HG02798 (cell line): ENCODE results near the gene INPPL1.
"Not testable (repeated sequence)": the region's sequence is repeated elsewhere in the genome, so short reads cannot be mapped to it uniquely, and the experiment has no call there.

Source experiments
- ATAC-seq: cut with Tn5 transposase; IDR thresholded peaks from one replicate; pipeline ENCODE4 v1.9.1; 2021; ENCODE audit warnings: mild to moderate bottlenecking; ENCODE audit not compliant: unreplicated experiment, poor library complexity

INPPL1 gene, protein sequence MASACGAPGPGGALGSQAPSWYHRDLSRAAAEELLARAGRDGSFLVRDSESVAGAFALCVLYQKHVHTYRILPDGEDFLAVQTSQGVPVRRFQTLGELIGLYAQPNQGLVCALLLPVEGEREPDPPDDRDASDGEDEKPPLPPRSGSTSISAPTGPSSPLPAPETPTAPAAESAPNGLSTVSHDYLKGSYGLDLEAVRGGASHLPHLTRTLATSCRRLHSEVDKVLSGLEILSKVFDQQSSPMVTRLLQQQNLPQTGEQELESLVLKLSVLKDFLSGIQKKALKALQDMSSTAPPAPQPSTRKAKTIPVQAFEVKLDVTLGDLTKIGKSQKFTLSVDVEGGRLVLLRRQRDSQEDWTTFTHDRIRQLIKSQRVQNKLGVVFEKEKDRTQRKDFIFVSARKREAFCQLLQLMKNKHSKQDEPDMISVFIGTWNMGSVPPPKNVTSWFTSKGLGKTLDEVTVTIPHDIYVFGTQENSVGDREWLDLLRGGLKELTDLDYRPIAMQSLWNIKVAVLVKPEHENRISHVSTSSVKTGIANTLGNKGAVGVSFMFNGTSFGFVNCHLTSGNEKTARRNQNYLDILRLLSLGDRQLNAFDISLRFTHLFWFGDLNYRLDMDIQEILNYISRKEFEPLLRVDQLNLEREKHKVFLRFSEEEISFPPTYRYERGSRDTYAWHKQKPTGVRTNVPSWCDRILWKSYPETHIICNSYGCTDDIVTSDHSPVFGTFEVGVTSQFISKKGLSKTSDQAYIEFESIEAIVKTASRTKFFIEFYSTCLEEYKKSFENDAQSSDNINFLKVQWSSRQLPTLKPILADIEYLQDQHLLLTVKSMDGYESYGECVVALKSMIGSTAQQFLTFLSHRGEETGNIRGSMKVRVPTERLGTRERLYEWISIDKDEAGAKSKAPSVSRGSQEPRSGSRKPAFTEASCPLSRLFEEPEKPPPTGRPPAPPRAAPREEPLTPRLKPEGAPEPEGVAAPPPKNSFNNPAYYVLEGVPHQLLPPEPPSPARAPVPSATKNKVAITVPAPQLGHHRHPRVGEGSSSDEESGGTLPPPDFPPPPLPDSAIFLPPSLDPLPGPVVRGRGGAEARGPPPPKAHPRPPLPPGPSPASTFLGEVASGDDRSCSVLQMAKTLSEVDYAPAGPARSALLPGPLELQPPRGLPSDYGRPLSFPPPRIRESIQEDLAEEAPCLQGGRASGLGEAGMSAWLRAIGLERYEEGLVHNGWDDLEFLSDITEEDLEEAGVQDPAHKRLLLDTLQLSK

DNA sequence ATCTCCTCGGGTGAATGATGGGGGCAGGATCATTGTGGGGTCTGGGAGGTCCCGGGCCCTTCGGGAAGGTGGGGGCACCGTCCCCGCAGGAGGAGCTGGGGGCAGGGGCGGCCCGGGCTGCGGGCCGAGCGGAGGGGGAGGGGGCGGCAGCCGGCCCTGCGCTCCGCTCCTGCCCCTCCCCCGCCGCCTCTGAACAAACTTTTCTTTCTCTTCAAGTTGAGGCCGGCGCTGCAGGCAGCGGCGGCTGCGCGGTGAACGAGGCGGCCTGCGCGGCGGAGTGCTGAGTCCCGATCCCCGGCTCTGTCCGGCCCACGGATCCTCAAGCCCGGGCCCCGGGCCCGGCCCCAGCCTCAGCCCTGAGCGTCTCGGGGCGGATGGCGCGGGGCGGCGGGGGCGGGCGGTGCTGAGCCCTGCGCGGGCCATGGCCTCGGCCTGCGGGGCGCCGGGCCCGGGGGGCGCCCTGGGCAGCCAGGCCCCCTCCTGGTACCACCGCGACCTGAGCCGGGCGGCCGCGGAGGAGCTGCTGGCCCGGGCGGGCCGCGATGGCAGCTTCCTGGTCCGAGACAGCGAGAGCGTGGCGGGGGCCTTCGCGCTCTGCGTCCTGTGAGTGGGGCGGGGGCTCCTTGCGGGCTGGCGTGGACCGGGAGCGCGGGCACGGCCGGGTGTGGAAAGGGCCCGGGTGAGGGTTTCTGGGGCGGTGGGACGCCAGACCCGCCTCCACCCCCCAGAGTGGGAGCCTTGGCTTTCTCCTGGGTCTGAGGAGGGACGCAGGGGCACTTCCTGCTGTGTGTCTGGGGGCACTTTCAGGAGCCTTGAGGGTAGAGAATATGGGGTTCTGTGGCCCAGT, at the start of gene INPPL1:
Gene INPPL1, plus strand, starts transcription at position 204 of the 847 bp plus-strand sequence. Its CDS starts 218 bp downstream, at position 422.
- no peak for ATAC-seq

DNA sequence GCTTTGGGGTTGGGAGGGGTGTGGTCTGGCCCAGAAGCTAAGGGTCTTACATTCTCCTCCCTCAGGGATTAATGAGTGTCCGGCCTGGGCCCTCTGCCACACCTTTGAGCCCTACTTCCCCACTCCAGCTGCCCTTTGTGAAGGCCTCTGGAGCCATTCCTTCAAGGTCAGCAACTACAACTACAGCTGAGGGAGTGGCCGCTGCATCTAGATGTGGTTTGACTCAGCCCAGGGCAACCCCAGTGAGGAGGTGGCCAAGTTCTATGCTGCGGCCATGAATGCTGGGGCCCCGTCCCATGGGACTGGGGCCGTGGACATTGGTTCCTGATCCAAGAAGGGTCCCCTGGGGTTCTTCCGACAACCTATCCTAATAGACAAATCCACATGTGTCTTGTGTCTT, 46.9 kb upstream of the INPPL1 start:
- no peak for ATAC-seq

DNA sequence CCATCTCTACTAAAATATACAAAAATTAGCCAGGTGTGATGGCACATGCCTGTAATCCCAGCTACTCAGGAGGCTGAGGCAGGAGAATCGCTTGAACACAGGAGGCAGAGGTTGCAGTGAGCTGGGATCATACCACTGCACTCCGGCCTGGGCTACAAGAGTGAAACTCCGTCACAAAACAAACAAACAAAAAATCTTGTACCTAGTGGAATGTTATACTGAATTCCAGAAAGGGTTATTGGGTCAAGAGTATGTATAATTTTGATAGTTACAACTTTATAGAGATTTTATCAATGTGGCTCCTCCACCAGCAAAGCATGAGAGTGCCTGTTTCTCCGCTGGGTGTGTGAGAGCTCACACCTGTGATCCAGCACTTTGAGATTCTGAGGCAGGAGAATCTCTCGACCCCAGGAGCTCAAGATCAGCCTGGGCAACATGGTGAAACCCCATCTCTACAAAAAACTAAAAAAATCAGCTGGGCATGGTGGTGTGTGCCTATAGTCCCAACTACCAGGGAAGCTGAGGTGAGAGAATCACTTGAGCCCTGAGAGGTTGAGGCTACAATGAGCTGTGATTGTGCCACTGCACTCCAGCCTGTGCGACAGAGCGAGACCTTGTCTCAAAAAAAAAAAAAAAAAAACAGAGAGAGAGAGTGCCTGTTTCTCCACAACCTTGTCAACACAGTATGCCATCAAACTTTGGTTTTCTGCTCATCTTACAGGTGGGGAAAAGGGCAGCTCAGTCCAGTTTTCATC, 45.3 kb upstream of the INPPL1 start:
- no peak for ATAC-seq

DNA sequence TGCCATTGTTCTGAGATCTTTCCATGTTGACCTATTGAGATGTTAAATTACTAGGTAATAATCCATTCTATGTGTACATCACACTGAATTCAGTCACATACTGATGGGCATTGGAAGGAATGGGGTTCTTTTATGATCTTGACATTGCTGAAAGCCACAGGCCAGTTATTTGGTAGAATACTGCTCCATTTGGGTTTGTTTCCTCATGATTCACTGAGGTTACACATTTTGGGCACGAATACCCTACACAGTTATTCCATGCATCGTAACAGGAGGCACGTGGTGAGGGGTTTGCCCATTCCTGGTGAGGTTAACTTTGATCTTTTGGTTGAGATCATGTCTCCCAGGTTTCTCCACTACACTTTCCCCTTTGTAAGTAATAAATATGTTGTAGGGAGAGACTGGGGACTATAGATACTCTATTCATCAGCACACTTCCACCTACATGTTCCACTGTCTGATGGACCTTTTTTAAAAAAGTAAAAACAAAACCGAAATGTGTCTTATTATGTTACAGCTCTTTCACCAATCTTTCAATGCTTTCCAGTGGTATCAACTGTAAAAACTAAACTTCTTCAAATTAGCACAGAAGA, 44.7 kb upstream of the INPPL1 start:
- ATAC-seq, result no peak

DNA sequence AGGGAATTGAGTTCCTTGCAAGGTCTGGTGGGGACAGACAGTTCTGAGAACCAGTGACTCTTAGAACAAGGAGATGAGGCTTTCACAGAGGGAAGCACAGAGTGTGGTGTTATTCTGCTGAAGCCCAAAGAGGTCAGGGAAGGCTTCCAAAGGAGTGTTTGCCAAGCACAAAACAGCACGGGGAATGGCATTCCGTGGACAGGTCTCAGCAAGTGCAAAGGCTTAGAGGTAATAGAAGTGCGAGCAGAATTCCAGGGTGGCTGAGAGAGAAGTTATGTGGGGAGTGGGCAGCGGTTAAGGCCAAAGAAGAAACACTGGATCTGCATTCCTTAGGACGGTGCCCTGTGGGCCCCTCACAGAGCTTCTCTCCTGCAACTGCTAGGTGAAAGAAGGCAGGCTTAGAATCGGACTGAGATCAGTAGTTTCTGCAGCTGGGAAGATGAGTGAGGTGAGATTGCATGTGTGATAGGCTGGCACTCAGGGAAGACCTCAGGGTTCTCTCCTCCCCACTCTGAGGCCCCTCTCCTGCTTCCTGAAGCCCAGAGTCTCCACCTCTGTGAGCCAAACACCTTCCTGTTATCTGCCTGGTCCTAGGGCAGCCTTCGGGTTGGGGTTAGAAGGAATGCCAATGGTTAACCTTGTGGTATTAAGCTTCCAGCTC, 43.5 kb upstream of the INPPL1 start:
- not testable (repeated sequence) for ATAC-seq

DNA sequence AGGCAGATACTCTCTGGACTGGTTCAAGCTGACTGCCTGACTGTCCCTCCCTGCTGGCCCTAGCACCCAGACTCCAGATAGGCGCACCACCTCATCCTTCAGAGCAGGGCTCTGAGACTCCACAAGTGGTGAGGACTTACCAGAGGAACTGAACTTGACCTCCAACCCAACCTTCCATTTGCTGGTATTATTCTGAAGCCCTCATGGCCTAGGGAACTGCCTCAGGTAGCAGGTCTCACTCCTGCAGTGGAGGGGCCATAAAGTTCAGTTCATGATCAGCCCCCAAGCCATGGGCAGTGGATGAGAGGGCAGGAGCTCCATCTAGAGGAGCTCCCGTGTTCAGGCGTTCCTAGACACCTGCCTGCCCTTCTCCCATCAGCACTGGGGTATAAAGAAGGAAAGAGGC, 43.0 kb upstream of the INPPL1 start:
- ATAC-seq, result not testable (repeated sequence)

DNA sequence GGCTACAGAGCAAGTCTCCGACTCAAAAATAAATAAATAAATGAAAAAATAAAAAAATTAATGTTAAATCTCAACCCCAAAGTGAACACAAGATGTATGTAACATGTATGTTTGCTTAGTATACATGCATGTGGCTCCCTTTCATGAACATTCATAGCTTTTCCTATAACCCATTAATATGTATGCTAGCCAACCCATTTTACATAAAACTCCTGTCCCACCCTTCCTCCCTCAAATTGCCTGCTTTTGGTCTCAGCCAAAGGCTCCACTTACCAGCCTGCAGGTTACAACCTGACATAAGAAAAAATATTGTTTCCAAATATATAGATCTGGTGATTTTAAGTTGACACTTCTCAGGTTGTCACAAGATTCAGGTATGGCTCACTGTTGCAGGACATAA, 36.3 kb upstream of the INPPL1 start:
- ATAC-seq, result no peak

DNA sequence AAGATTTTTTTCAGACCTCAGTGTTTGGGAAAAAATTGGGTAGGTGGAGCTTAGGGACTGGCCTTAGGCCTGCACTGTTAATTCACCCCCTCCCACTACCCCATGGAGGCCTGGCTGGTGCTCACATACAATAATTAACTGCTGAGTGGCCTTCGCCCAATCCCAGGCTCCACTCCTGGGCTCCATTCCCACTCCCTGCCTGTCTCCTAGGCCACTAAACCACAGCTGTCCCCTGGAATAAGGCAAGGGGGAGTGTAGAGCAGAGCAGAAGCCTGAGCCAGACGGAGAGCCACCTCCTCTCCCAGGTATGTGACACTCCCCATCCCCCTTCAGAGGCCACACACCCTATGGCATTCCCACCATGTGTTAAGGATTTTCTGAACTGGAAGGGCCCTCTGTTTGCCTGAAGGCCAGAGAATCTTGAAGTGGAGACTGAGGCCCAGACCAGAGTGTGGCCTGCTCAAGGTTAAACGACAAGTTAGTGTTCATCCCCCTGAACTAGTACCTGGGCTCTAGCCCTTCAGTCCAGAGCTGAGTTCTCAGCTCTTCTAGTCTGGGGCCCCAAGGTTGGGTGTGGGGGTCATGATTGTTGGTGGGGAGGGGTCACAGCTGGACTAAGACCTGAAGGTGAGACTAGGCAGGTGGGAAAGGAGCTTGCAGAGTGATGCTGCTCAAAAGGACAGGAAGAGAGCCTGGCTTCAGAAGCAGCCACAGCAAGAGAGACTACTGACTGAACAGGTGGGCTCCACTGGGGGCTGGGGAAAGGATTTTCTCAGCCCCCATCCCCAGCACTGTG, 34.9 kb upstream of the INPPL1 start:
- ATAC-seq, result no peak

DNA sequence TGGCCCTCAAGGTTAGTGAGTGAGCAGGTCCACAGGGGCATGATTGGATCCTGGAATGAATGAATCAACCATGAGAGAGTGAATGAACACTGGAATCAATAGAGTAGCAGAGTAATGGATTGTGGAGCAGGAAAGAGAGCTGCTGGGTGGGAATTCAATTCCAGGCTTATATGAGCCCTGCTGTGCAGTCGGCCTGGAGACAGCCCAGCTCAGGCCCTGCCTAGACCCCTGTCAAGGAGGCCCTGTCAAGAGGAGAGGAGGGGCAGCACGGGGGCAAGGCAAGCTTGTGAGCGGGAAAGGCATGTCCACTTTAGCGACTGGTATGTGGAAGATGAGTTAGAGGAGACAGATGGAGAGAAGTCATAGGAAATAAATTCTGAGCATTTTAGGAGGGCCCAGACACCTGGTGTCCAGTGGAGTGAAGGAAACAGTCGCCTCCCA, 33.9 kb upstream of the INPPL1 start:
- ATAC-seq, result no peak

DNA sequence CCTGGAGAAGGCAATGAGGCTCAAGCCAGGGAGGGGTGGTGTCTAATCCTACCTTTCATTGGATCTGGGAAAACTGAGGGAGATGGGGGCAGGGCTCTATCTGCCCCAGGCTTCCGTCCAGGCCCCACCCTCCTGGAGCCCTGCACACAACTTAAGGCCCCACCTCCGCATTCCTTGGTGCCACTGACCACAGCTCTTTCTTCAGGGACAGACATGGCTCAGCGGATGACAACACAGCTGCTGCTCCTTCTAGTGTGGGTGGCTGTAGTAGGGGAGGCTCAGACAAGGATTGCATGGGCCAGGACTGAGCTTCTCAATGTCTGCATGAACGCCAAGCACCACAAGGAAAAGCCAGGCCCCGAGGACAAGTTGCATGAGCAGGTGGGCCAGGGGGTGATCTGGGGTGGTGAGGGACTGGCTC, 32.6 kb upstream of the INPPL1 start, which contains the start of gene FOLR1:
Gene FOLR1, plus strand, starts transcription at position 180 of the 421 bp plus-strand sequence. Its CDS starts 34 bp downstream, at position 214.
- ATAC-seq, result no peak

DNA sequence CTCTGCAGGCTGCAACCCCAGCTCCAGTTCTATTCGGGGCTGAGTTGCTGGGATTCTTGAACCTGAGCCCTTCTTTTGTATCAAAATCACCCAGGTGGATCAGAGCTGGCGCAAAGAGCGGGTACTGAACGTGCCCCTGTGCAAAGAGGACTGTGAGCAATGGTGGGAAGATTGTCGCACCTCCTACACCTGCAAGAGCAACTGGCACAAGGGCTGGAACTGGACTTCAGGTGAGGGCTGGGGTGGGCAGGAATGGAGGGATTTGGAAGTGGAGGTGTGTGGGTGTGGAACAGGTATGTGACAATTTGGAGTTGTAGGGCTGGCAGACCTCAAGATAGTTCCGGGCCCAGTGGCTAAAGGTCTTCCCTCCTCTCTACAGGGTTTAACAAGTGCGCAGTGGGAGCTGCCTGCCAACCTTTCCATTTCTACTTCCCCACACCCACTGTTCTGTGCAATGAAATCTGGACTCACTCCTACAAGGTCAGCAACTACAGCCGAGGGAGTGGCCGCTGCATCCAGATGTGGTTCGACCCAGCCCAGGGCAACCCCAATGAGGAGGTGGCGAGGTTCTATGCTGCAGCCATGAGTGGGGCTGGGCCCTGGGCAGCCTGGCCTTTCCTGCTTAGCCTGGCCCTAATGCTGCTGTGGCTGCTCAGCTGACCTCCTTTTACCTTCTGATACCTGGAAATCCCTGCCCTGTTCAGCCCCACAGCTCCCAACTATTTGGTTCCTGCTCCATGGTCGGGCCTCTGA, 28.9 kb upstream of the INPPL1 start:
- no peak for ATAC-seq

DNA sequence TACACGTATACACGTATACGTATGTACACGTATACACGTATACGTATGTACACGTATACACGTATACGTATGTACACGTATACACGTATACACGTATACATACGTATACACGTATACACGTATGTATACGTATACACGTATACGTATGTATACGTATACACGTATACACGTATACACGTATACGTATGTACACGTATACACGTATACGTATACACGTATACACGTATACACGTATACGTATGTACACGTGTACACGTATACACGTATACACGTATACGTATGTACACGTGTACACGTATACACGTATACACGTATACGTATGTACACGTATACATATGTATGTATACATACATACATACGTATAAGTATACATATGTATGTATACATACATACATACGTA, 23.1 kb upstream of the INPPL1 start:
- ATAC-seq, result not testable (repeated sequence)

DNA sequence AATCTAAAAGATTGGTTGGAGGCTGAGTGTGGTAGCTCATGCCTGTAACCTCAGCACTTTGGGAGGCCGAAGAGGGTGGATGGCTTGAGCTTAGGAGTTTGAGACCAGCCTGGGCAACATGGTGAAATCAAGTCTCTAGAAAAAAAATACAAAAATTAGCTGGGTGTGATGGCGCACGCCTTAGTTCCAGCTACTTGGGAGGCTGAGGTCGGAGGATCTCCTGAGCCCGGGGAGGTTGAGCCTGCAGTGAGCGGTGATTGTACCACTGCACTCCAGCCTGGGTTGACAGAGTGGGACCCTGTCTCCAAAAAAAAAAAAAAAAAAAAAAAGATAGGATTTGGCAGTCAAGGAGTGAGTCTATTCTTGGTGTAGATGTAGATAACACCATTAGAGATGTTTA, 22.0 kb upstream of the INPPL1 start:
- no peak for ATAC-seq

DNA sequence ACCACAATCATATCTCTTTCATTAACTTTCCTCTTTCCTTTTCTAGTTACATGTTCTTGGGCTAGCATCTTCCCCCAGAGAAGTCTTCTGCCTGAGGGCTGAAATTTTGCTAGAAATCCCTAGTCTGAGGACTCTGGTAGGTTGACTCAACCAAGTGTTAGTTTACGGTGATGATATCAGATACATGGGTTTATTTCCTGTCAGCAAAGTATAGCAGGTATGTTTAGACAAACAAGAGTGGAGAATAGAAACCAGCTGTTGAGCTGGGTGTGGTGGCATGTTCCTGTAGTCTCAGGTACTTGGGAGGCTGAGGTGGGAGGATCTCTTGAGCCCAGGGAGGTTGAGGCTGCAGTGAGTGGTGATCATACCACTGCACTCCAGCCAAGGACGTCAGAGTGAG, 21.4 kb upstream of the INPPL1 start:
- no peak for ATAC-seq

DNA sequence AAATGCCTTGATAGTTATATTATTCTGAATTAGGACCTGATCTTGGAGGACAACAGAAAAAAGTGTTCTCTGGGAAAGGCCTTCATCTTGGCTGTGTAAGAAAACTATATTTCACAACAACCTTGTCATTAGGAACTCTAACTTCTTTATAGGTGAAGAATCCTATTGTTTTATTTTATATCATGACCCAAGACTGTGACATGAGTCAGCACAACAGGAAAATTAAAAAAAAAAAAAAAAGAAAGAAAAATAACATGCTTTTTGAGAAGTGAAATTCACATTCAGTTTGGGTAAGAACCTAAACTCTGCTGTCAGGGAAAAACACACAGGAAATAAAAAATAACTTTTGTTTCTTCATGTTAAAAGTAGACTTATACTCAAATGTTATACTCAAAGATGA, 19.7 kb upstream of the INPPL1 start:
- no peak for ATAC-seq

DNA sequence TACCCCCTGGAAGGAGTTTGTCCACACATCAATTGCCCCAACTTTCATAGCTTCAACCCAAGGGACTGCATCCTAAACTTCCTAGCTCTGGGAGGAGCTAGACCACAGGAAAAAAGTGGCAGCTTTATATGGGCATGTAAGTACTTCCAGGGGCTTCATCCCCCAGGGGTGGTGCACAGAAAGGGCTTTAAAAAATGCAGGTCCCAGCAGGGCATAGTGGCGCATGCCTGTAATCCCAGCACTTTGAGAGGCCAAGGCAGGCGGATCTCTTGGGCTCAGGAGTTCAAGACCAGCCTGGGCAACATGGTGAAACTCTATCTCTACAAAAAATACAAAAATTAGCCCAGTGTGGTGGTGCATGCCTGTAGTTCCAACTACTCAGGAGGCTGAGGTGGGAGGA, 17.8 kb upstream of the INPPL1 start:
- not testable (repeated sequence) for ATAC-seq
